ENCODE measurements around the gene EFHC2.

The EFHC2 gene, protein sequence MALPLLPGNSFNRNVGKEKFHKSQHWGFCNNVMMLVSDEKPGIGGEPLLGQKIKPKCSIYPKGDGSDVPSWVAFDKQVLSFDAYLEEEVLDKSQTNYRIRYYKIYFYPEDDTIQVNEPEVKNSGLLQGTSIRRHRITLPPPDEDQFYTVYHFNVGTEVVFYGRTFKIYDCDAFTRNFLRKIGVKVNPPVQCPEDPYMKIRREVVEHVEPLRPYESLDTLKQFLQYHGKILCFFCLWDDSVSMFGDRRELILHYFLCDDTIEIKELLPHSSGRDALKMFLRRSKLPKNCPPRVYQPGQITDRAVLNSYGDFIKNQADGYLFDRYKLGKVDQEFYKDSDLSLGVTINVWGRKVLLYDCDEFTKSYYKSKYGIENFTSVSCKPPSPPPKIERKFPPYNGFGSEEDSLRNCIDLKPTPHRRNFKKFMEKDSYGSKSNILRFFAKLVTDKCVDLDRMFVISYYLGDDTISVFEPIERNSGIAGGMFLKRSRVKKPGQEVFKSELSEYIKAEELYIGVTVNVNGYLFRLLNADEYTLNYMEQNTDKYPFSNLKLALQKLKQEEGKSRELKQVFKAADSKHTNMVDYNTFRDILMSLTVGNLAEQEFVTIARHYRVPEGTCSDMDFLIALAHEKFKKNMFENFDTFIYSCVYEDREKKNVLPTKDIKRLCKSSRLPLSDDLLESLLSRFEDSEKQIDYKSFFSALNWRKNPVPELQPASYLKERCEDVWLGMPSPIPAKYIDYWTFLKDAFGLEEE

DNA sequence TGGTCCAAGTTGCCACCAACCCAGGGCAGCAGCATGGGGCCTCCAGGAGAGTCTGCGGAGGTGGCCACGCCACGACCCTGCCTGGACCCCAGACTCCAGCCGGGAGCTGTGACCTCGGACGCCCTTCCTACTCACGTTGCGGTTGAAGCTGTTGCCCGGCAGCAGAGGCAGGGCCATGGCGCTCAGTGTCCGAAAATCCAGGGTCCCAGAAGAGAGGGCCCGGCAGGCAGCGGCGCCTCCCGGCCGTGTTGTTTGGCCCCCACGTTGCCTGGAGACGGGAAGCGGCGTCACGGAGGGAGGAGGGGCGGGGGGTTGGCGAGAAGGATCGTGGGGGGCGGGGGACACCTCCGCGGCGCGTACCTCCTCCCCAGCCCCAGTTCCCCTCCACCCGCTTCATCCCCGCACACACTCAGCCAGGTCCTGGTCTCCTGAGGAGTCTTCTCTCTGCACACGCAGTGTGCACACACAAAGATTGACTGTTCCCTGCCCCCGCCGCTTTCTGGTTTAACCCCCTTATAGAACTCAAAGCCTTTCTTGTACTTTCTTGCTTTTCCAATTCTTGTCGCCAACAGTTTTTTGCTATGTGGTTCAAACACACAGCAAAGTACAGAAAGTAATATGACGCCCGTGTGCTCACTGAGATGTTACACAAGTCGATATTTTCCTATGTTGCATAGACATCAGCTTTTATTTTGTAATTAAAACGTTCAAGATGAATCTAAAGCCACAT, at the start of gene EFHC2:
Gene EFHC2, minus strand, starts transcription at position 261 of the 730 bp plus-strand sequence. Its CDS starts 84 bp downstream, at position 177.
- DNase-seq: no peak

DNA sequence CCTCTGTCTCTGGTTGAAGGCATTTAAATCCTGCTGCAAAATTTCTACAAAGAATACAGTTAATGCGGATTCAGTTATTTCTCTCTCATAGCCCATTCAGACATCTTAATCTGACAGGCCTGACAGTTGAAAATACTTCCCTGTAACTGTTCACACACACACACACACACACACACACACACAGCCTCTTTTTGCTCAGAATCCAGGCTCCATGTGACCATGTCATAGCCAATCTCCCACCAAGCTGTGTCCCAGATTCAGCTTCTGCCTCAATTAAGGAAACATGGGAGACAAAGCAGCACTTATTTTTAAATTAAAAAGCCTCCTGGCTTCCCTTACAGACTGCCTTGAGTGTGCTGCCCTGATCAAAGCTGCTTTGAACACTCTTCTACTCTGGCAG, 49.3 kb upstream of the EFHC2 start:
- no peak for DNase-seq

DNA sequence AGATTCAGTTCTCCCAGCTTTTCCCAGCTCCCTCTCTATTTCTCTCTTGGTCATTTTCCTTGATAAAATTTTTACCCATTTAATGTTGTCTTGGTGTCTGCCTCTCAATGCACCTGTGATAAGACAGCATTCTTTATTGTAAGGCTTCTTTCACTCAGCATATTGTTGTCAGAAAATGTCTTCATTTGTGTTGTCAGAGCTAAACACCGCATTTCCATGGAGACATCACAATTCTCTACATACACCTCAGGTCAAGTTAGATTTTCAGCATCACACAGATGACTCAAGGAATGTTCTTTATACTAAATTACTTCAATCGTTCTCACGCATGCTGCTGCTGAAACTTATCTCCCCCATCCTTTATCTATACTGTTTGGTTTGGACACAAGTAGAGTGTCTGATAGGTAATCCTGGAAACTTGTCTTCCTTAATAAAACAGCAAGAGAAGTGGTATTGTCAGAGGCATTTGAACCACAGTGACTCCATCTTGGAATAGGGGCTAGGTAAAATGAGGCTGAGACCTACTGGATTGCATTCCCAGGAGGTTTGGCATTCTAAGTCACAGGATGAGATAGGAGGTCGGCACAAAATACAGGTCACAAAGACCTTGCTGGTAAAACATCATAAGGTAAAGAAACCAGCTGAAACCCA, 41.3 kb upstream of the EFHC2 start:
- no peak for DNase-seq

DNA sequence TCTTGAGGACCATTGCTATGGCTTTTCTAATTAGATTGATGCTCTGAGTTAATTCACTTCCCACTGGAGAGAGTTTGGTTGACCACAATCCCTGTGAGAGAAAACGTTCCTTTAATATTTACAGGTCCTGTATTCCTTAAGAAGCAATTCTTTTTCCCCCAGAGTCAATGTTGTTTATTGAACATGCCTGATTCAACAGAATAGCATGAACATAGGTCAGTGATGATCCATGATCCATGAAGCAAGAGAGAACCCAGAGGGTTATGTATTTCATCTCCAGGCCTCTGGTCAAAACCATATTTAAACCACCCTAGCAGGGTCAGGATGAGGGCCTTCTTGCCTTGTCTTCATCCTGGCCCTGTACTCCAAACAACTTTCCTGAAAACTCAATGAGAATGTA, 39.4 kb upstream of the EFHC2 start:
- DNase-seq: no peak

DNA sequence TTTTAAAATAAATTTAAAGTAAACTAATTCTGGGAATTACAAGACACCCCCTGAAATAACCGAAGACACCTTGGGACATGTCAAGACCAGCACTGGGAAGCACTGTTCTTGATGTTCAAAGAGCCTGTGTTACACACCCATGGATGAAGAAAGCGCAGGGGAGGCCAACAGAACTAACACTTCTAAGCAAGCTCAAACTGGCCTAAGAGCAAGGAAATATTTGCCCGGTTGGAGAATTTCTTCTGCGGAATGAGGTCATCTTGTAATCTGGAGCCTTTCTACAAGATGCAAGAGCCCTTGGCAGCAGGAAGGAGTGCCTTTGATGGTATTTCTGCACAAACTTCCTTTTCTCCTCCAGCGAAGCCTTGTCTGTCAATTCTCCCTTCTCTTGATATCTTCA, 9.3 kb upstream of the EFHC2 start:
- no peak for DNase-seq

DNA sequence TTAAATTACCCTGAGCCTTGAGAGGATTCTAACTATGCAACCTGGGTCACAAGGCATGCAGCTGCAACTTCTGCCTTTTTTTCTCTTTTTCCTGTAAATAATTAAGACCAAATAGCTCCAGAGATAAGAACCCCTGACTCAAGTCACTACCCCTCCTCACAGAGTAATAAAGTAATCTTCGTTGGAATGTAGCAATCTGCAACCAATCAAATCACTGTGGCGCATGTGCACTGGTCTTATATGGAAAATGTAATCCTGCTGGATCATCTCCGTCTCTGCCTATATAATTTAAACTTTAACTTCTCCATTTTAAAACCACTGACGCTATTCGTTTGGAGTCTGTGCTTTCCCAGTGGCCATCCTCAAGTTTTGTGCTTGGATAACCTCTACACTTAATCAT, 6.1 kb upstream of the EFHC2 start:
- no peak for DNase-seq

DNA sequence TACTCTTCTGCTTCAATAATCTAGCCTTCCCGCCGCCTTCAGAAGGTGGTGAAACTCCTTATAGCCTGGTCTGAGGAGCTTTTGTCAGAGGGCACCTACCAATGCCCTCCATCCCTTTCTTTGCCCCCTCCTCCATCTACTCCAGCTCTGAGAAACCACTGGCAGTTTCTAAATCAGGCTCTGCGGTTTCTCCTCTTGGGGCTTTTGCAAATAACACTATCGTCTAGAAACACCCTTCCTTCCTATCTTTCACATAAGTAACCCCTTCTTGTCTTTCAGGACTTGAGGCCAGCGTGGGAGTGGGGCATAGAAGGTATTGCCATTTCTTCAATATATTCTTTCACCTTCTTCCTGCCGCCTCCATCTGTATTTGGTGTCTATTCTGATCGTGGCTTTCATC, 1.2 kb upstream of the EFHC2 start:
- DNase-seq: peak; percentile 70

DNA sequence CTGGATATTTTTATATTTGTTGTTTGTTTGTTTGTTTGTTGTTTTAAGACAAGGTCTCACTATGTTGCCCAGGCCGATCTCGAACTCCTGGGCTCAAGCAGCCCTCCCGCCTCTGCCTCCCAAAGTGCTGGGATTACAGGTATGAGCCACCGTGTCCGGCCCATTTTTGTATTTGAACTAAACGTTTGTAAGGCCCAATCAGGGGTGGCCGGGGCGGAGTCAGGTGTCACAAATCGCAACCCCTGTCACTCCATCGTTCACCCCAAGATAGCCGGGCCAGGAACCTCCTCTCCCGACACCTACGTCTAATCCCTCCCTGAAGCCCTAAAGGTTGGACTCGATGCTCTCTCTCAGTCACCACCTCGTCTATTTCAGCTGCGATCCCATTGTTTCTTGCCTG, 722 bp upstream of the EFHC2 start:
- peak; percentile 42 for DNase-seq

DNA sequence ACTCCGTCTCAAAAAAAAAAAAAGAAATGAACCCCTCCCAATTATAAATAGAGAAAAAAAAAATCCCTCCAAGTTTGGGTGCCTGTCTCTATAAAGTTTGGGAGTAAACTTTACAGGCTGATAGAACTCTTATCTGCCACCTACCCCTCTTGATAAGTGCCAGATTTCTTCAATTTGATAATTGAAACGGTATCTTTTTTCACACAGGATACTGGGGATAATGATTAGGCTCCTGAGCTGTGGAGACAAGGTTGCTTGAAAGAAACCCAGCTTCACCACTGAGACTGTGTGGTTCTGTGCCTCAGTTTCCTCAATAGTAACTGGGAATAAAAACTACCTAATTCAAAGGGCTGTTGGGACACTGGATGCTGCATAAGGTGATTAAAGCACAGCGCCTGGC, 606 bp downstream of the EFHC2 start:
- no peak for DNase-seq

DNA sequence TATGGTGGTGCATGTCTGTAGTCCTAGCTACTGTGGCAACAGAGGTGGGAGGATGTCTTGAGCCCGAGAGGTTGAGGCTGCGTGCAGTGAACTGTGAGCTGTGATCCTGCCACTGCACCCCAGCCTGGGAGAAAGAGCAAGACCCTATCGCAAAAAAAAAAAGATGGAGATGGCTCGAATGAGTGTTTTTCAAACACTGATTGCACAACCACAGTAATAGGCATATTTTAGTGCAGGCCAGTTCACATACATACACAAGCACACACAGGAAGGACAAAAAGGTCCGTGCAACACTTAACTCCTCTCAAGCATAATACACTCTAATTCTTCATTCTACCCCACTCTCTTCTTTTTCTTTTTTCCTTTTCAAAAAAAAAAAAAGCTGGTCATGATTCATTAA, 5.1 kb downstream of the EFHC2 start:
- no peak for DNase-seq

DNA sequence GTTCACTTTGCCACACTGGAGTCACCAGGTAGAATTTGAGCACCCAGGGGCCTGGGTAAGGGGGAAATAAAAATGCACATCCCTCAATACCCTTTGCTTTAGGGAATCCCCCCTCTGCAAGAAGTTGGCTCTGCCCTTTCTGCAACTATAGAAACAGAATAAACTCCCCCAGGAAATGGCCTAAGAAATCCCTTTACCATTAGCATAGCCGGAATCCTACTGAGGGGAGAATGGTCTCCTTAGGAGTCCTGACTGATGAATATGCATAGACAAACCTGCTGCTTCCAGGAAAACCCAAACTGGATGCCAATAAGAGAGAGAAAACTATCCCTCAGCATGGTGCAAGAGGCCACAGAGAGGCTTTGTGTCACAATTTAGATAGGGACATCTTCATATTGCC, 11.0 kb downstream of the EFHC2 start:
- DNase-seq: no peak

DNA sequence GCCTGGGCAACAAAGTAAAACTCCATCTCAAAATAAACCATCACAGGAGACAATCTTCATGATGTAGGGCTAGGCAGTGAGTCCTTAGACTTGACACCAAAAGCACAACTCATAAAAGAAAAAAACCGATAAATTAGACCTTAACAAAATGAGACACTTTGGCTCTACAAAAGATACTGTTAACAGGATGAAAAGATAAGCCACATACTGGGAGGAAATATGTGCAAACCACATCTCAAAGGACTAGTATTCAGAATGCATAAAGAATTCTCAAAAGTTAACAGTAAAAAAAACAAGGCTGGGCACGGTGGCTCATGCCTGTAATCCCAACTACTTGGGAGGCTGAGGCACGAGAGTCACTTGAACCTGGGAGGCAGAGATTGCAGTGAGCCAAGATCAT, 13.2 kb downstream of the EFHC2 start:
- no peak for DNase-seq

DNA sequence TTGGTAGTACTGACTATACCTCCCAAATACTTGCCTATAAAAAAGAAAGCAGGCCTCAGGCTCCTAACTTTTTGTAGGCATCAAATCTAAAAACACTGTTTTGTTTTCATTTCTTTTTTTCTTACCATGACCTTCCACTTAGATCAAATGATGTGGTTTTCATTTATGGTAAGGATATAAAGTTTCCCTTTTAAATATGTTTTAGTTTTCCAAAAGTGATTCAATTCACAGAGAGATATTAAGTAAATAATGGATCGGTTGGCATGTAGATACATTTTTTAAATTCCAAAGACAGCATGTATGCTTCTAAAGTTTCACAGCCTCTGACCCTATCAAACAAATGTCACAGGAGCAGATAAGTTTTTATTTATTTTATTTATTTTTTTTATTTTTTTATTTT, 23.9 kb downstream of the EFHC2 start:
- no peak for DNase-seq

DNA sequence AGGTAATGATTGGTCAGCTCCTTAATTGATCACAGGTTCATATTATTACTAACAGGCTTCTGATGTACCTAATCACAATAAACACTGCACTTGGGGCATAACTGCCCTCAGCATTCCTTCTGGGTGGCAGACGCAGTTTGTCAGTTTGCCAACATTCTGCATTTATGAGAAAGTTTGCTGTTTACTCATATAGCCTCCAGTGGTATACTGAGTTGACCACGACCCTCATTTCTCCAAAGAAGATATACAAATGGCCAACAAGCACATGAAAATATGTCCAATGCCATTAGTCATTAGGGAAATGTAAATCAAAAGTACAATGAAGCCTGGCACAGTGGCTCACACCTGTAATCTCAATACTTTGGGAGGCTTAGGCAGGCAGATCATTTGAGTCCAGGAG, 26.3 kb downstream of the EFHC2 start:
- DNase-seq: no peak

DNA sequence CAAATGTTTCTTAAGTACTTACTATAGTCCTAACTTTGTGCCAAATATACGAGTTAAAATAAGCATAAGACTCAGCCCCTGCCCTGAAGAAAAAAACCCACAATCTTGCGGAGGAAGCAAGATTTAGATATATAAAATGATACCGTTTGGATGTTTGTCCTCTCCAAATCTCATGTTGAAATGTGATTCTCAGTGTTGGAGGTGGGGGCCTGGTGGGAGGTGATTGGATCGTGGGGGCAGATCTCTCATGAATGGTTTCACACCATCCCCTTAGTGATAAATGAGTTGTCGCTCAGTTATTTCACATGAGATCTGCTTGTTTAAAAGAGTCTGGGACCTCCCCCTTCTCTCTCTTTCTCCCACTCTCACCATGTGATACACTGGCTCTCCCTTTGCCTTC, 28.7 kb downstream of the EFHC2 start:
- peak; percentile 34 for DNase-seq

DNA sequence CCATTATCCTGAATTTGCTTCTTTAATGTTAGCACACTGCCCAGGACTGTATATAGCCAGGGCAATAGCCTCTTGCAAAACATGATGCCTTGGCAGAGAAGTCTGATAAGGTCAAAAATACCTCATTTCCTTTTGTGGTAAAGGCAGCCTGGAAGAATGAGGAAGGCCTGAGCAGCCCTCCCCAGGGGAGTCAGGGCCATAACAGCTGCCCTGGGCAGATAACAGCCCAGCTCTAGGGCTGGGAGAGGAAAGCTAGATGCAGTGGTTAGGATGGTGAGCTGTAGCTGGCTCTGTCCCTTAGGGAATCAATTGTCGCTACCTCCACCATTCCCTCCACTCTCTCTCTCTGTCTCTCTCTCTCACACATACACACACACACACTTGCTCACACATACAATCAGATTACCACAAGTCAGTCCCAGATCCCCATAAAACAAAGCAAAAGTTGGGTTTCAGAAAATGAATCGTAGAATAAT, 29.2 kb downstream of the EFHC2 start:
- peak; percentile 95 for DNase-seq

DNA sequence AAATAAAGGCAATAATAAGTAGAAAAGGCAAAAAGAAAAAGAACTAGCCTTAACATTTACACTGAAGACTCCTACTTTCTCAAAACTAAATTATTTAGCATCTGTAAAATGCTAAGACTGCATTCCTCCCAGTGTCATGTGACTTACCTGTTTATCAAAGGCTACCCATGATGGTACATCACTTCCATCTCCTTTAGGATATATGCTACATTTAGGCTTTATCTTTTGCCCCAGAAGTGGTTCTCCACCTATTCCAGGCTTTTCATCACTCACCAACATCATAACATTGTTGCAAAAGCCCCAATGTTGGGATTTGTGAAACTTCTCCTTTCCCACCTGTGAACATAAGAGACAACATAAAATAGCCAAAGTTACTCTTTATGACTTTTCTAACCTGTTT, 31.1 kb downstream of the EFHC2 start:
- no peak for DNase-seq

DNA sequence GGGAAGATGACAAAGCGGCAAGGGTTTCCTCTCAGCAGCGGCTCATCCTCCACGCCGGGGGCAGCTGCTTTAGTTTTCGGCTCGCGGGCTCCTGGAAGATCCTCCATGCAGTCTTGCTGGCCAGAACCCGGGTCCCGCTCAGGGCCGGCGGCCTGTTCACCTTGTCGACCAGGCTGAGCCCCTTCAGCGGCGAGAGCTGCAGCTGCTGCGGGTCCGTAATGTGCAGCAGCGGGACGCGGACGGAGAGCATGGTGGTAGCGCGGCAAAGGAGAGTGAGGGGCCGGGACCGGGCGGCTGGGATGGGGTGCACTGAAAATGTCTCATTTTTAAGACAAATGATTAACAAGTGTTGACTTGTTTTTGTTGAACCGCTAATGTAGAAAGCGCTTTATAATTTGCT, 33.2 kb downstream of the EFHC2 start:
- DNase-seq: no peak

DNA sequence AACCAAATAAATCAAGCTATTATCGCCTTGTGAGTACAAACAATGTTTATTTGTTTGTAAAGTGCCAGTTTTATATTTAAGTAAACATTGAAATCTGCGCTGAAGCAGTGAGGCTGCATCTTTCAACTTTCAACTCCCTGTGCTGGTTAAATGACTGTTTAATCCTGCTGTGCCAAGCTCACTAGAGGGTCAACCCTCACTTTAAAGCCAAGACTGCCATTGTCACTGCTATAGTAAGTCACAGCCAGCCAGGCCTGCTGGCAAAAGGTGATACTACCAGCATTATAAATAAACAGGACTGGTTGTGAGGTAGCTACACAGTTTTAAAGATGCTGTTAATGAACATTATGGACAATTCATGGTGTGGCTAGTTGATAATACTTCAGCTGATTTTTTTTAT, 34.6 kb downstream of the EFHC2 start:
- DNase-seq: no peak

DNA sequence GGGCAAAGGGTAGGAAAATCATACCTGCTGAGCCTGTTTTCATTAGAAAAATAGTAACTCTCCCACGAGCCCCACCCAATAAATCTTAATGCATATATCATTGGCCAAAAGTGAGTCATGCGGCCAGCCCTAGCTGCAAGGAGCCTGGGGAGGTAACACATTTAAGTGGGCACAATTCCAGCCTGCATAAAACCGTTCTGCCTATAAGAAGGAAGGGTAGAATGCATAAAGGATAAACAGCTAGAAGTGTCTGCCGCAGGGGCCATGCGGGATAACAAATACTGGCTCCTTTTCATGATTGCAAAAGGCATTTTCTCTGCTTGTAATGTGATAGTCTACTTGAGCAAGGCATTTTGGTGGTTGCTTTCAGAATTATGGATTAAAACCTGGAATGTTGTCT, 37.1 kb downstream of the EFHC2 start:
- DNase-seq: no peak

DNA sequence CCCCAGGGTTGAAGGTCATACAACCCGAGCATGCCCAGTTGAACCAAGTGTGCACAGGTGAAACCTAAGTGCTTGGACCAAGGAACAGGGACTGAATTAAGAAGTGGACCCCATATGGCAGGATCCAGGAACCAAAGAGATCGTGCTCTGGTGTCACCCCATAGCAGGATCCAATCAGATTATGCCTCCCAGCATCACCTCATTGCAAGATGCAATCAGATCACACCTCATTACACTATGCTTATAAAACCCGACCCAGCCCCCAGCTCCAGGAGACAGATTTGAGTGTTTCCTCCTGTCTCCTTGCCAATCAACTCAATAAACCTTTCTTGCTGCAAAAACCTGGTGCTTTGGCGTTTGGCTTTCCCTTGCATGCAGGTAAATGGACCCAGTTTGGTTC, 37.6 kb downstream of the EFHC2 start:
- no peak for DNase-seq

DNA sequence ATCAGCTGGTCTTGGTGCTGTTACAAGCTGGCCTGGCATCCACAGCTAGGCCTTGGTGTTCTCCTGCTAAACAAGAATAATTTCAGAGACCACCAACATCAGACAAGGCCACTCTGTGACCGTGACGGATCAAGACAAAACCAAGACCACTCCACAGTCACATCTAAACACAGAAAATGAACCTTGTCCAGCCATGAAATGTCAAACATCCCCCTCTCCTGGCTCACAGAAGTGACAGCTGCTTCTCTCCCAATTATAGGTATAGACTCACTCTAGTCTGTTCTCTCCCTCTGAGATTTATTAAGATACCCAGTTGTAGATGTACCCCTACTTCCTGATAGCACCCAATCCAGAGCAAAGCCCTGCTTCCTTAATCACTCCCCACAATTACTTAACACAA, 40.4 kb downstream of the EFHC2 start:
- DNase-seq: no peak

DNA sequence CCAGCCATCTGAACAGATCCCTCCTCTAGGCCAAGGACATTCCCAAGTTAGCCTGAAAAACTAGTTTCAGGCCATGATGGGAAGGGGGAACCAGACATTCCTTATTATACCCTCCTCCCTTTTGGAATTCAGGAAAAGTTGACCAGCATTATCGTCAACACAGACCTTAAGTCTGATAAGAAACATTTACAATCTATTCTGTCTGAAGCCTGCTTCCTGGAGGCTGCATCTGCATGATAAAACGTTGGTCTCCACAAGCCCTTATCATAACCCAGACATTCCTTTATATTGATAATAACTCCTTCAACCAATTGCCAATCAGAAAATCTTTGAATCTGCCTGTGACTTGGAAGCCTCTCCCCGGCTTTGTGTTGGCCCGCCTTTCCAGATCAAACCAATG, 44.3 kb downstream of the EFHC2 start:
- peak; percentile 55 for DNase-seq
